ENCODE results near the gene STK10. TPM values are rescaled to one million over a fixed set of nuclear protein-coding genes. Genes with fewer than 3 reads are reported as not detected.
A peak's percentile ranks its signal among the peaks of the same experiment; 100 is the strongest.

Gene STK10
- total and polyA plus RNA-seq, 9 of the 15 experiments (the other 6 are each of a cell fraction or from before 2014, with no cell fraction given), result 0.30 to 6.7 (median 2.4) TPM

DNA sequence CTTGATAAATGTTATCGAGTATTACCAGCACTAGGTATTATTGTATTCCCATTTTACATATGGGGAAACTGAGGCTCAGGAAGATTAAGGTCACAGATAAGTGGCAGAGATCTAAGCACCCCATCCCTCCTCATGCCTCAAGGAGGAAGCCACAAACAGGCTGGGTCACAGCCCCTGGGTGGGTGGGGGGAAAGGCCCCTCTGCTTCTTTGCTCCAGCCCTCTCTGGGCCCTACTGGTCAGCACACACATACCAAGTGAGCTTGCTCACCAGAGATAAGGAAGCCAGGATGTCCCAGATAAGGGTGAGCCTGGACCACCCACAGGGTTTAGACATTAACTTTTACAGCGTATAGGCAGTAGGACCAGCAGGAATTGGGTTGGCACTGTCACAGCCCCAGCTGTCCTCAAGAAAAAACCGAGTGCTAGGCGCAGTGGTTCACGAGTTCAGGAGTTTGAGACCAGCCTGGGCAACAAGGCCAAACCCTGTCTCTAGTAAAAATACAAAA is 45.3 kb downstream of the STK10 start (continued):
- TF ChIP-seq, protein P1, sequence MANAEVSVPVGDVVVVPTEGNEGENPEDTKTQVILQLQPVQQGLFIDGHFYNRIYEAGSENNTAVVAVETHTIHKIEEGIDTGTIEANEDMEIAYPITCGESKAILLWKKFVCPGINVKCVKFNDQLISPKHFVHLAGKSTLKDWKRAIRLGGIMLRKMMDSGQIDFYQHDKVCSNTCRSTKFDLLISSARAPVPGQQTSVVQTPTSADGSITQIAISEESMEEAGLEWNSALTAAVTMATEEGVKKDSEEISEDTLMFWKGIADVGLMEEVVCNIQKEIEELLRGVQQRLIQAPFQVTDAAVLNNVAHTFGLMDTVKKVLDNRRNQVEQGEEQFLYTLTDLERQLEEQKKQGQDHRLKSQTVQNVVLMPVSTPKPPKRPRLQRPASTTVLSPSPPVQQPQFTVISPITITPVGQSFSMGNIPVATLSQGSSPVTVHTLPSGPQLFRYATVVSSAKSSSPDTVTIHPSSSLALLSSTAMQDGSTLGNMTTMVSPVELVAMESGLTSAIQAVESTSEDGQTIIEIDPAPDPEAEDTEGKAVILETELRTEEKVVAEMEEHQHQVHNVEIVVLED (CRISPR knock-in tag; IDR thresholded peaks at IDR 0.05), result no peak
- TF ChIP-seq, protein P2, sequence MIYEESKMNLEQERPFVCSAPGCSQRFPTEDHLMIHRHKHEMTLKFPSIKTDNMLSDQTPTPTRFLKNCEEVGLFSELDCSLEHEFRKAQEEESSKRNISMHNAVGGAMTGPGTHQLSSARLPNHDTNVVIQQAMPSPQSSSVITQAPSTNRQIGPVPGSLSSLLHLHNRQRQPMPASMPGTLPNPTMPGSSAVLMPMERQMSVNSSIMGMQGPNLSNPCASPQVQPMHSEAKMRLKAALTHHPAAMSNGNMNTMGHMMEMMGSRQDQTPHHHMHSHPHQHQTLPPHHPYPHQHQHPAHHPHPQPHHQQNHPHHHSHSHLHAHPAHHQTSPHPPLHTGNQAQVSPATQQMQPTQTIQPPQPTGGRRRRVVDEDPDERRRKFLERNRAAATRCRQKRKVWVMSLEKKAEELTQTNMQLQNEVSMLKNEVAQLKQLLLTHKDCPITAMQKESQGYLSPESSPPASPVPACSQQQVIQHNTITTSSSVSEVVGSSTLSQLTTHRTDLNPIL (CRISPR knock-in tag; IDR thresholded peaks at IDR 0.05), result no peak
- TF ChIP-seq DPF2 (IDR thresholded peaks at IDR 0.05) (peak; percentile 95), MTA2 (IDR thresholded peaks at IDR 0.05; ENCODE audit: low read depth) (peak; percentile 86), NFXL1 (CRISPR knock-in tag; IDR thresholded peaks at IDR 0.05) (no peak), GTF2A2 (tag; IDR thresholded peaks at IDR 0.05) (no peak), ZFP1 (CRISPR knock-in tag; IDR thresholded peaks at IDR 0.05) (no peak), PHF20 (IDR thresholded peaks at IDR 0.05; ENCODE audit: partially characterized antibody) (no peak), BCOR (IDR thresholded peaks at IDR 0.05) (peak; percentile 98), MAFG (tag; conservative IDR thresholded peaks at IDR 0.05) (no peak), CEBPG (CRISPR knock-in tag; IDR thresholded peaks at IDR 0.05) (no peak), CEBPG (tag; conservative IDR thresholded peaks at IDR 0.05 in 1 of 2, IDR thresholded peaks at IDR 0.05 in 1 of 2) (no peak), SMAD3 (CRISPR knock-in tag; conservative IDR thresholded peaks at IDR 0.05) (no peak), SIX5 (IDR thresholded peaks at IDR 0.05; ENCODE audit: borderline replicate concordance in 1 of 2, insufficient read depth in 1 of 2, low read depth in 1 of 2, low read length in 2 of 2) (no peak), NFE2 (IDR thresholded peaks at IDR 0.05; ENCODE audit: low read depth) (no peak), SMARCC2 (IDR thresholded peaks at IDR 0.05; ENCODE audit: low read depth) (peak; percentile 74)
- TF ChIP-seq, protein P3, sequence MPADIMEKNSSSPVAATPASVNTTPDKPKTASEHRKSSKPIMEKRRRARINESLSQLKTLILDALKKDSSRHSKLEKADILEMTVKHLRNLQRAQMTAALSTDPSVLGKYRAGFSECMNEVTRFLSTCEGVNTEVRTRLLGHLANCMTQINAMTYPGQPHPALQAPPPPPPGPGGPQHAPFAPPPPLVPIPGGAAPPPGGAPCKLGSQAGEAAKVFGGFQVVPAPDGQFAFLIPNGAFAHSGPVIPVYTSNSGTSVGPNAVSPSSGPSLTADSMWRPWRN (IDR thresholded peaks at IDR 0.05; ENCODE audit: low read depth), result no peak
- TF ChIP-seq, protein P4, sequence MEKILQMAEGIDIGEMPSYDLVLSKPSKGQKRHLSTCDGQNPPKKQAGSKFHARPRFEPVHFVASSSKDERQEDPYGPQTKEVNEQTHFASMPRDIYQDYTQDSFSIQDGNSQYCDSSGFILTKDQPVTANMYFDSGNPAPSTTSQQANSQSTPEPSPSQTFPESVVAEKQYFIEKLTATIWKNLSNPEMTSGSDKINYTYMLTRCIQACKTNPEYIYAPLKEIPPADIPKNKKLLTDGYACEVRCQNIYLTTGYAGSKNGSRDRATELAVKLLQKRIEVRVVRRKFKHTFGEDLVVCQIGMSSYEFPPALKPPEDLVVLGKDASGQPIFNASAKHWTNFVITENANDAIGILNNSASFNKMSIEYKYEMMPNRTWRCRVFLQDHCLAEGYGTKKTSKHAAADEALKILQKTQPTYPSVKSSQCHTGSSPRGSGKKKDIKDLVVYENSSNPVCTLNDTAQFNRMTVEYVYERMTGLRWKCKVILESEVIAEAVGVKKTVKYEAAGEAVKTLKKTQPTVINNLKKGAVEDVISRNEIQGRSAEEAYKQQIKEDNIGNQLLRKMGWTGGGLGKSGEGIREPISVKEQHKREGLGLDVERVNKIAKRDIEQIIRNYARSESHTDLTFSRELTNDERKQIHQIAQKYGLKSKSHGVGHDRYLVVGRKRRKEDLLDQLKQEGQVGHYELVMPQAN (IDR thresholded peaks at IDR 0.05; ENCODE audit: borderline replicate concordance), result no peak
- TF ChIP-seq, protein P5, sequence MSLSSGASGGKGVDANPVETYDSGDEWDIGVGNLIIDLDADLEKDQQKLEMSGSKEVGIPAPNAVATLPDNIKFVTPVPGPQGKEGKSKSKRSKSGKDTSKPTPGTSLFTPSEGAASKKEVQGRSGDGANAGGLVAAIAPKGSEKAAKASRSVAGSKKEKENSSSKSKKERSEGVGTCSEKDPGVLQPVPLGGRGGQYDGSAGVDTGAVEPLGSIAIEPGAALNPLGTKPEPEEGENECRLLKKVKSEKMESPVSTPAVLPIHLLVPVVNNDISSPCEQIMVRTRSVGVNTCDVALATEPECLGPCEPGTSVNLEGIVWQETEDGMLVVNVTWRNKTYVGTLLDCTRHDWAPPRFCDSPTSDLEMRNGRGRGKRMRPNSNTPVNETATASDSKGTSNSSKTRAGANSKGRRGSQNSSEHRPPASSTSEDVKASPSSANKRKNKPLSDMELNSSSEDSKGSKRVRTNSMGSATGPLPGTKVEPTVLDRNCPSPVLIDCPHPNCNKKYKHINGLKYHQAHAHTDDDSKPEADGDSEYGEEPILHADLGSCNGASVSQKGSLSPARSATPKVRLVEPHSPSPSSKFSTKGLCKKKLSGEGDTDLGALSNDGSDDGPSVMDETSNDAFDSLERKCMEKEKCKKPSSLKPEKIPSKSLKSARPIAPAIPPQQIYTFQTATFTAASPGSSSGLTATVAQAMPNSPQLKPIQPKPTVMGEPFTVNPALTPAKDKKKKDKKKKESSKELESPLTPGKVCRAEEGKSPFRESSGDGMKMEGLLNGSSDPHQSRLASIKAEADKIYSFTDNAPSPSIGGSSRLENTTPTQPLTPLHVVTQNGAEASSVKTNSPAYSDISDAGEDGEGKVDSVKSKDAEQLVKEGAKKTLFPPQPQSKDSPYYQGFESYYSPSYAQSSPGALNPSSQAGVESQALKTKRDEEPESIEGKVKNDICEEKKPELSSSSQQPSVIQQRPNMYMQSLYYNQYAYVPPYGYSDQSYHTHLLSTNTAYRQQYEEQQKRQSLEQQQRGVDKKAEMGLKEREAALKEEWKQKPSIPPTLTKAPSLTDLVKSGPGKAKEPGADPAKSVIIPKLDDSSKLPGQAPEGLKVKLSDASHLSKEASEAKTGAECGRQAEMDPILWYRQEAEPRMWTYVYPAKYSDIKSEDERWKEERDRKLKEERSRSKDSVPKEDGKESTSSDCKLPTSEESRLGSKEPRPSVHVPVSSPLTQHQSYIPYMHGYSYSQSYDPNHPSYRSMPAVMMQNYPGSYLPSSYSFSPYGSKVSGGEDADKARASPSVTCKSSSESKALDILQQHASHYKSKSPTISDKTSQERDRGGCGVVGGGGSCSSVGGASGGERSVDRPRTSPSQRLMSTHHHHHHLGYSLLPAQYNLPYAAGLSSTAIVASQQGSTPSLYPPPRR (CRISPR knock-in tag; IDR thresholded peaks at IDR 0.05; ENCODE audit: borderline replicate concordance), result no peak
